ENCODE data around the gene FLCN.

- no peak for TF ChIP-seq CTCF (IDR thresholded peaks at IDR 0.05)
- no peak for TF ChIP-seq POLR2A (IDR thresholded peaks at IDR 0.05)
Observed at GRCh38 chr17:17242246-17242645, 5.3 kb upstream of the FLCN start.

Data from uterus (tissue), 2 donors.